HG03066 (cell line): ENCODE measurements around the gene RUNX2.
"Not testable (repeated sequence)": the region's sequence is repeated elsewhere in the genome, so short reads cannot be mapped to it uniquely, and the experiment has no call there.

ENCODE experiments used
- ATAC-seq: cut with Tn5 transposase; IDR thresholded peaks from one replicate; pipeline ENCODE4 v1.9.1; 2021; ENCODE audit warnings: low read depth; ENCODE audit not compliant: unreplicated experiment

RUNX2 gene

DNA sequence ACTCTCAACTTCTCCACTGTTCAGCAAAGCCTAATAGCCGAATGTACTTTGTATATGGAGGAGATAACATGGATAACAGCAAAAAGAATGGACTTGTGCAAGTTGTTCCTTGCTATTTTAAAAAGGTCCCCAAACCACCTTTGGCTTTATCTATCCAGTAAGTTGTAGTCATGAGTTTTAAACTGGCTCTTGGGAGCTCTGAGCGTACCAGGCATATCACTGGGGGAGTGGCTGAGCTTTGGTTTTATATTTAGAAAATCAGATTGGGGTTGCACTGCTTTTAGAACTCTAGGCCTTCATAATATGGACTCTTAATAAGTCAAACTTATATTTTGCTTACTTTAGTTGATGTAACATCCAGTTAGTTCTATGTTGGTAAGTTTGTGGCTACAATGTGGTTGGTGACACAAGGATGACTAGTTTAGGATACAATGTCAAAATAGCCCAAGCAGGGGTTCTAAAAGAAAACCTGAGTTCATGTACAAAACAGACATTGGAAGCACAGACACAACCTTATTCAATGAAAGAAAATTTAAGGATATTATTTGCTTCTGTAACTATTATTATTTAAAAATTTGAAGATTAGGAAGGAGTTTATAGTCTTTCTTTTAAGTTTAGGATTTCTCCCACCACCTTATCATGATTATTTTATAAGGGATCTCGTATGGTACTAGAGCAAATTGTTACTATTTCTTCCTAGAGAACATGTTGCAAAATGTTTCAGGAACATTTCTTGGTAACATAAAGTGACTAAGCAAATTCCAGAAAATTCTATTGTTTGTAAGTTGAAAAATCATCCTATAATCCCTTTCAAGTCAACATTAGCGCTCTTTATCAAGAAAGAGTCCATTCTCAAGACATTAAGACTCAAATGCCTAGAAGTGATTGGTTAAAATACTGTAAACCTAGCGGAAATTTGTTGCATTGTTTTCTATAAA, 215.4 kb downstream of the RUNX2 start:
- ATAC-seq: no peak

DNA sequence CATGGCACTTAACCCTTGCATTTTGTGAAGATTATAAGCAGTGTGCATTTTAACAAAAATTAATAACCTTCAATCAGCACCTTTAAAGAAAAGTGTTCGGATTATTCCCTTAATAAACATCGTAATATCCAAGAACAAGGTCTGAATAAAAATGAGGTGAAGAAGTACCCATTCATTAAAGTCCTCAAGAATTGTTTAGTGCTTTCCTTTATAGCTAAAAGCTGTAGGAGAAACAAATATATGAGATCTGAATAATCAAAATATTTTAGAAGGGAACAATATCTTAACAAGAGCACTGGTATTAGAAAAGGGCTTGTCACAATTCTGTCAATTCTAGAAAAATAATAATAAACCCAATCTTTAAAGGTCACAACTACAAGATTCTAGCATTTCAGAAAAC, 217.3 kb downstream of the RUNX2 start:
- ATAC-seq: no peak

DNA sequence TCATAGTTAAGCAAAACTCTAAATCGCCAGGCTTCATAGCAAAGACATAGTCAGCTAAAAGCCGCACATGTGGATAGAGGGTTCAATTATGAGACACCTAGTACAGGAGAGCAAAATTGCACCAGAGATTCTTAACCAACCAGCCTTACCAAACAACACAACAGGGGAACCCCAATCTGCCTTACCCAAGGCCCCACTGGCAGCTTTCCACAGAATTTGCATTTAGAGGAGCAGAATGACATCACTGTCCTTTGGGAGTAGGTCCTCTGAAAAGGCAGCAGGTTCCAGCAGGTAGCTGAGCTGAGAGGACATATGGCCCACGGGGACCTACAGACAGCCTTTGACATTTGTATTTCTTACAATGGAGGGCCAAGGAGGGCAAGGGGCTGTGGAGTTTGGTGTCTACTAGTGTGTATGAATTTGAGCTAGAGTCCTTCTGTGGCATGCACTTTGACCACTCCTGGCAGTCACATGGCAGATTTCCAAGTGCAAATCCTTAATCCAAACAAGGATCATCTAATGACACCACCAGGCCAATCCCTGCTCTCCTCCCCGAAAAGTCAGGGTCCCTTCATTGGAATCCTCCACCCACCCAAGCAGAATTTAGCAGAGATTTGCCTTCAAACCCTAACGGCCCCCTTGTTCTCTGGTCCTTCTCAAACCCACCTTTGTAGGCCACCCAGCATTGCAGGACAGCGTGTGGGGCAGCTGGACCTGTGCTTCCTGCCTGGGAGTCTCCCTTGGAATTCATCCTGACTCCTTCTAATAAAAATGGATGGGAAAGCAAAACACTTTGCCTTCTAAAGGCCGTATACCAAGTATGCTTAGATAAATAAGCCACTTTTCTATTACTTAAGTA, 220.8 kb downstream of the RUNX2 start:
- peak; percentile 92 for ATAC-seq

DNA sequence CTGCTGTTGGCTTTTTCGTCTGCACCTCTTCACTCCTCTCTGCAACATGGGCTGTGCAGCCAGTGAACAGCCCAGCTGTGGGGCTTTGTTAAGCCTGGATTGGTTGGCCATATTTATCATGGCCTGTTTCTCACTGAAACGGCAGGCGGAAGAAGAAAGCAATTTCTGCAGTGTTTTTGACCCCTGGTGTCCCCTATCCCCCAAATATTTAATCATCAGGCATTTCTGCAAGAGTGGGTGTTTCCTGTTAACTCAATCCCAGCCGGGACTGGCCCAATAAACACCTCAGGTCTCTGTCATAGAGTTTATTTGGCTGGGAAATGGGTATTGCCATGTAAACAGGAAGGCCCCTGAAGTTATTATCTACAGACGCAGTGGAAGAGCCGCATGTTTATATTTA, 224.4 kb downstream of the RUNX2 start:
- ATAC-seq: no peak

DNA sequence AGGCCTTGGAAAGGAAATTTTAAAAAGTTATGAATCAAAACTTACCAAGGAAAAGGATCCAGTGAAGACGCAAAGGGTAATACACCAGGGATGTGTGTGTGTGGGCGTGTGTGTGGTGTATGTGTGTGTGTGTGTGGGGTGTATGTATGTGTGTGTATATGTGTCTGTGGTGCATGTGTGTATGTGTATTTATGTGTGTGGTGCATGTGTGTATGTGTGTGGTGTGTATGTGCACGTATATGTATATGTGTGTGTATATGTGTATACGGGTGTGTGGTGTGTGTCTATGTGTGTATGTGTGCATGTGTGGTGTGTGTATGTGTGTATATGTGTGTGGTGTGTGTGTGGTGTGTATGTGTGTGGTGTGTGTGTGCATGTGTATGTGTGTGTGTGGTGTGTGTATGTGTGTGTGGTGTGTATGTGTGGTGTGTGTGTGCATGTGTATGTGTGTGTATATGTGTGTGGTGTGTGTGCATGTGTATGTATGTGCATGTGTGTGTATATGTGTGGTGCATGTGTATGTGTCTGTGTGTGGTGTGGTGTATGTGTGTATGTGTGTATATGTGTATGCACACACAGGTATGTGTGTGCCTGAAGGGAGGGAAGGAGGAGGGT, 225.7 kb downstream of the RUNX2 start:
- ATAC-seq: no peak

DNA sequence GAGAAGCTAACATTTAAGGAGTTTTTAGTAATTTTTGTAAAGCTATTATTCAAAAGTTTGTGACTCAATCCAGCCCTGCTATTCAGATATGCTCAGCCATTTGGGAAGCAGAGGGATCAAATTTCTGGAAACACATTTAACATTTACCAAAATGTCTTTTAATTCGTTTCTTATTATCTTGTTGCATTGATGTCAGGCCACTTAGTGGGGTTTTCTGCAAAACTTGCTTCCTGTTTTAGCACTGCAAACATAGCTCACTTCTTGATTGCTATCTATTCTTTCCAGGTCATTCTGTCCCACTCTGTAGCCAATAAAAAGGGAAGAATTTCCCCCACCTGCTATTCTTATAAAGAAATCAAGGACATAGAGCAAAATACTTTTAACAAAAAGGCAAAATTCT, 226.5 kb downstream of the RUNX2 start:
- no peak for ATAC-seq

DNA sequence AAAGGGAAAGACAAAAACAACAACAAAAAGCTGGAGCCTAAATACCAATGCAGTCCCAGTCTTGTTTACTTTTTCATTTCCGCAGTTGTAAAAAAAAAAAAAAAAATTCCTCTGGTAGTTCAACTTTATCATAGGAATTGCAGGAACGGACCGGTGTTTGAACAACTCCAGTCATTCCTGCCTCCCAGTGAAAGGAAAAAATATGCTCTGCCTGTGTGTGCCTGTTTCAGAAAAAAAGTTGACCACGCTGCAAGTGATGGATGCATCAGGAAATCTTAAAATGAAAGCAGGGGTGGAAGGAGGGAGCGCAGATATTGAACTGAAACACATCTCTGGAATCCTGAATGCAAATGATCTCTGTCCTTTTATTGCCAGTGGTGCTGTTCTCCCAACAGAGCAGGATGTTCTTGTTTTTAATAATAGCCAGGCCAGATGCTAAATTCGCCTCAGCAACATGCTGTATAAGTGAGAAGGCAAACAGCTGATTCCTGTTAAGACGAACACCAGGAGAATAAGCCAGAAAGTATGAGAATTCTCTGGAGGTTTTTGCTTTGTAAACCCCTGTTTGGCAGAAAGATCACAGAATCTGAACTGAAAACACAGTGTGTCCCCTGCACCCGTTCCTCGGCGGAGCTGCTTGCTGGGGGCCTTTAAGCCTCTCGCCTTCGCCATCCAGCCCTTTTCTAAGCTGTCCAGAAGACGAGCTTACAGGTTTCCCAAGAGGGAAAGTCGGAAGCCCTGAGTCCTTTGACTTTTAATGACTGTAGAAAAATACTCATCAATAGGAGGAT, 228.0 kb downstream of the RUNX2 start:
- ATAC-seq: no peak

DNA sequence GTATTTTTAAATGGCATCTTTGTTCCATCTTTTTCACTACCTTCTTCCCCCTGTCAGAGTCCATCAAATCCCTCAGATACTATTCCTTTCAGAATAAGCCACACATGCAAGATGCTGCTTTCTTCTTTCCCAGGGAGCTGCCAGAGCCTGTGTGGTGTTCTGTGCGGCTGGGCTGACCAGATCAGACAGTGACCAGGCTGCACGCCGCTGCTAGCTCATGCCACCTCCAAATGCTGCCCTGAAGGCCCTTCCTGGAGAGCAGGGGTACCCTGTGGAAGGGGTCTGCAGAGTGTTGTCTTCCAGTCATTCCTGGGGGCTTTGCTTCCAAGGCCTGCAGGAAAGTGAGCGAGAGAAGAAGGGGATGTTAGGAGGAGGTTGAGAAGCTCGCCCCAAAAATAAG, 228.7 kb downstream of the RUNX2 start:
- ATAC-seq: no peak

DNA sequence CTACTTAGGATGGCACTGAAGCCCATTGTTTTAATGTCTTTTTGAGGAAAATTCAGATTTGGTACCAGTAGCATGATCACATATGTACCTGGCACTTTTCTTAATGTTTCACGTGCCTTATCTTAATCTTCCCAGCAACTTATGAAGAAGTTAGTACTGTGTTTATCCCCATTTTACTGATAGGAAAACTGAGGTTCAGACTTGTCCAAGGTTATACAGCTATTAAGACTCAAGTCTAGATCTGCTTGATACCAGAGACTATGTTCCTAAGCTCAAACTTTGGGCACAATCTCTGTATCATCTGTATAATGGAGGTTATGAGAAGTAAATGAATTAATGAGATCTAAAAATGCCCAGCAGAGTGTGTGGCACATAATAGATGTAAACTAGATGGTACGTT, 229.3 kb downstream of the RUNX2 start:
- no peak for ATAC-seq

DNA sequence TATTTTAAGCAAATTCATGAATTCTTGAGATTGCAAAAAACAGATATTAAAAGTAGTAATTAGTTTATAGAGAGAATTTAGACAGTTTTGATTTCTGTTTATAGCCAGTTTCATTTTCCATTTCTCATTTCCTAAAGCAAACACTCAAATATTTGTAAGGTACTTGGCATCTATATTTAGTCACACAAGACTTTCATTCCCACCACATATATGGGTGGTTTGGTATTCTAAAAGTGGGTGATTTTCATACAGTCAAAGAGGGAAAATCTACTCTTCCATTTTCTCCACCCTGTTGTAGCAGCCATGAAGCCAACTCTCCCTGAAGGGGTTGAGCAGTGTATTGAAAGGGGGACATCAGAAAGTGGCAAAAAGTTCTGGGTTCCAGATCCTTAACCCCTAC, 230.7 kb downstream of the RUNX2 start:
- peak; percentile 48 for ATAC-seq

DNA sequence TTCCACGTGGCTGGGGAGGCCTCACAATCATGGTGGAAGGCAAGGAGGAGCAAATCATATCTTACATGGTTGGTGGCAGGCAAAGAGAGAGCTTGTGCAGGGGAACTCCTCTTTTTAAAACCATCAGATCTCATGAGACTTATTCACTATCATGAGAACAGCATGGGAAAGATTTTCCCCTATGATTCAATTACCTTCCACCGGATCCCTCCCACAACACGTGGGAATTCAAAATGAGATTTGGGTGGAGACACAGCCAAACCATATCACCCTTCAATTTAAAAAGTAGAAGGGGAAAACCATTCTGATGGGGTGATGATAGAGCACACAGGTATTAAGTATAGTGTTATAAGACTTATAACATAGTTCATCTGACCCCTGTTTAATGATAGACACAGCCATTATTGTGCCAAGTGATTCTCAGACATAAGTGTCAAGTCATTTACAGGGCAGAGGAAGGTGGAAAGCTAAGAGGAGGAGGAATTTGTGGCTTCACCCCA, 232.2 kb downstream of the RUNX2 start:
- not testable (repeated sequence) for ATAC-seq

DNA sequence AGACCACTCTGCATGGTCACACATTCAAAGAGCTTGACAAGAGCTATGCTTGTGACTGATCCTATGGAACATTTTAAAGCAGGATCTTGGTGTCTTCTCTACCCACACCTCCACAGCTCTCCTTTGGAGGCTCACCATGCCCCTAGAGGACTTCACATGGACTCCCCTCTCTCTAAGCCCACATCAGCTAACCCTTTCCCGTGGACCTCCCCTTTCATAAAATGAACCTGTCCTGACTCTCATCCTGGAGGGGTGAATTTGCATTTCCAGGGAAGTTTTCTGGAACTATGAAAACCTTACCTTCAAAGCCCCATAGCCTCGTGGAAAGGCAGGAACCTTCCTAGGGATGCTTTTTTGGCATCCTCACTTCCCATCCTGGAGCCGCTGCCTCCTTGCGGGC, 234.0 kb downstream of the RUNX2 start:
- no peak for ATAC-seq

DNA sequence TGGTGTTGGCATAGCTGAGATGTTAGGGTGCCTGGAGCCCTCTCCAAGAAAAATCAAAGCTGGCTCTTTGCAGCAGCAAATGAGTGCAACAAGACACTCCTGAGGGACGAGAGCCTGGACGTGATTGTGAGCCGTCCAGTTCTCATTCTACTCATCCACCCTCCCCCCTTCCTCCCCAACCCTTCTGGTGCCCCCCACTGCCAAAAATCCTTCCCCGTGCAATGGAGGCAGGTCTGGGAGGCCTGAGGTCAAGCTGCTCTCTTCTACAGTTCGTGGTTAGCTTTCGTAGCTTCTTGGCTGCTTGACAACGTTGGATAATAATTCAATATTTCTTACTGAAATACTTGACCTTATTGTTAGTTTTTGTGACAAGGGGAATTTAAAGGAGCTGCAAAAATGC, 234.9 kb downstream of the RUNX2 start:
- ATAC-seq: no peak

DNA sequence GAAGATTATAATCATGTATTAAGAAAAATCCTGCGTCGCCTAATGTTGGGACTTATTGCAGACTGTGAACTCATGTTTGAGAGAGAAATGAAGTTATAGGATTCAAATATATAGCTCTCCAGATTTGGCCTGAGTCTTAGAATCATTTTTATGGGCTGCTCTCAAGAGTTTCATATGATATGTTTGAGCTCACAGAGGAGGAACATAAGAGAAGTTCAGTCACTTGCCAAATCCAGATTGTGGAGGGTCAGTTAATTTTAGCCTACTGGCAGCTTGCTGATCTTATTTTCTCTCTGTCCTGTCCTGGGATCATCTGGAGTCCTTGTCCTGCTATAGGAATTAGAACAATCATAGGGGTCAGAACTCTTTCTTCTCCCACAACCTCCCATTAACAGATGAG, 235.7 kb downstream of the RUNX2 start:
- ATAC-seq: no peak

DNA sequence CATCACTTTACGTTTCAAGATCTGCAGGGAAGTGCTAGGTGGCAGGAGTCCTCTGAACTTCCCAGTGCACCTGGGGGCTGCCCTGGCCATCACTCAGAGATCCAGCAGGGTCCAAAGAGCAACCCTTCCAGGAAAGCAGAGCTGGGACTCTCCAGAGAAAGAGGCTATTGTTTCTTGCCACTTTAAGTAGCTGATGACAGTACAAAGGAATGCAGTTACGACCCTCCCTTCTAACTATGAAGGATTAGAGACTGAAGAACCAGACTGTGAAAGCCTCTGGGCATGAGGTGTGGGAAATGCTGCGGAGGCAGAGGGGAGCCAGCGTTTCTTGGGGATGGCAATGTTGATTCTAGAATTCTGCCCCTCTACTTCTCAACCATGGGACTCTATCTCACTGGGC, 238.8 kb downstream of the RUNX2 start:
- ATAC-seq: no peak

DNA sequence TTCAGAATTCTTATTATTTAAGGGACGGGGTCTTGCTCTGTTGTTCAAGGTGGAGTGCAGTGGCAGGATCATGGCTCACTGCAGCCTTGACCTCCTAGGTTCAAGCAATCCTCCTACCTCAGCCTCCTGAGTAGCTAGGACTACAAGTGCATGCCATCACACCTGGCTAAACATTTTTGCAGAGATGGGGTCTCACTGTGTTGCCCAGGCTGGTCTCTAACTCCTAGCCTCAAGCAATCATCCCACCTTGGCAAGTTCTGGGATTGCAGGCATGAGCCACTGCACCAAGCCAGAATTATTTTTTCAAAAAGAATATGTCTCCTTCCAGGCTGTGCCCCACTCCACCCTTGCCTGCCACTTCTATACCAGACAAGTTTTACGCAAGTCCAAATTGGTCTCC, 239.7 kb downstream of the RUNX2 start:
- no peak for ATAC-seq

DNA sequence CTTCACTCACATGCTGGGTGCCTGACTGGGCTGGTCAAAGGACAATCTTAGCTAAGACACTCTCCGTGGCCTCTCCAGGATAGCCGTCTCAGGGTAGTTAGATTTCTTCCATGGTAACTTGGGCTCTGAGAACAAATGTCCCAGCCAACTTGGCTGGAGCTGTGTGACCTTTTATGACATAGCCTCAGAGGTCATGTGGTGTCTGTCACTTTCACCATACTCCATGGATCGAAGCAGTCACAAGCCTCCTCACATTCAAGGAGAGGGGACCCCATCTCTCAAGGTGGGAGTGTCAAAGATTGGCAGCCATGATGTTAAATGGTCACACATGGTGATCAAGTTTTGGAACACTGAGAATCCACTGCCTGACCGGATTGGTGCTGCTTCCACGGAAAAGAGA, 240.5 kb downstream of the RUNX2 start:
- no peak for ATAC-seq

DNA sequence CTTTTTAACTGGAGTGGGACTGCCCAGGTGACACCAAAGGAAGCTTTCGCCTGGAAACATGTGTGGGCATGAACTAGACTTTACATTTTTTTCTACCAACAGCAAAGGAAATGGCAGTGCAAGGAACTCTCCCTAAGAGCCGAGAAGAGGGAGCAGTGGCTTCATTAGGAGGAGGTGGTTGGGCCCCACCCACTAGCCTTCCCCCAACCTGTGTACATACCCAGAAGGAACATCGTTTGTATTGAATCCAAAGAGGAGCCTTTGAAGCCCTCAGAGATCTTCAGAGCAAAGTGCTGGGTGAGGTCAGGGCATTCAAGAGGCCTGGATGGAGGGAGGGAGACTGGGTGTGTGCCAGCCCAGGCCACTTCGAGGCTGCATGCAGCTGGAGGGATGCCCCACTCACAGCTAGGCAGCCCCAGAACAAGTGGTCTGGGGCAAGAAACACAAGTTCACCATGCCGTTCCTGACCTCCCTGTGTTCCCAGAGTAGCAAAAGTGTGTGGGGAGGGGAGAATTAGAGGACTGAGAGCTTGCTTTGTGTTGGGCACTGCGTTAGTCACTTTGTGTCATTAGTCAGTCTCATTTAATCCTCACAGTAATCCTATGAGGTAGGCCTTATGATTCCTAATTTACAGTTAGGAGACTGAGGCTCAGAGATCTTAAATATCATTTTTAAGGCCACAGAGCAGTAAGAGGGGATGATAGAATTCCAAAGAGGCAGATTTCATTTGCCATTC, 241.2 kb downstream of the RUNX2 start:
- no peak for ATAC-seq

DNA sequence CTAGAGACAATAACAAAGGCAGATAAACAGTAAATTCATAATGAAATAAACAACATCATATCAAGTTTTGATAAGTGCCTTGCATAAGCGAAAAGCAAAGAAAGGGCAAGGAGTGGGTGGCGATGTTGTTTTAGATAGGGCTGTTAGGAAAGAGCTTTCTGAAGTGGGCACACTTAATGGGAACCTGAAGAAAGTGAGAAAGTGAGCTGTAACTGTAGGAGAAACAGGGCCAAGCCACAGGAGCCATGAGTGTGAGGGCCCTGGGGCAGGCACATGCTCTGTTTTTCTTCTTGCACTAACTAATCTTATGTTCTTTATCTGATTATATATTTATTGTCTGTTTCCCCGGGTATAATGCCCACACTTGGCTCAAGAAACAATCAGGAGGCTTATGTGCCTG, 243.0 kb downstream of the RUNX2 start:
- no peak for ATAC-seq

DNA sequence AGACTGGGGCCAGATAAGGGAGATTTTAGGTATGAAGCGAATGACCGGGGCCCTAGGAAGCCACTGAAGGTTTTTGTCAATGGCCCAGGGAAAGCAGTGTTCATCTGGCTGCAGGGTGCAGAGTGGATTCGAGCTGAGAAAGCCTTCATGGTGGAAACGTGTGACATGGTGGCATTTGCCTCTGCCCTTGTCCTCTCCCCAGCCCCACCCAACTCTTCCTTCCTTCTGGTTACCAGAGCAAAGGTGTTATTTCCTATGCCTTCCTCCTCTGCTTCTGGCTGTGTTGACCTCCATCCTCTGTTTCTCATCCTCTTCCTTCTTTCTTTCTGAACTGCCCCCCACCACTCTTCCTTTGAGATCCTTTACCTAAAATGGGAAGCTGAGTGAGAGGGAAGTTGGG, 244.7 kb downstream of the RUNX2 start:
- no peak for ATAC-seq
